Activated naive CD4-positive, alpha-beta T cell treated with anti-CD3 and anti-CD28 coated beads, Interleukin-2, amount 10 ng/mL, durations not matched to agents 7 days and 5 days (primary cell): ENCODE measurements around the gene TWNK.
A peak's percentile ranks its signal among the peaks of the same experiment; 100 is the strongest.
"Not testable (repeated sequence)": the region's sequence is repeated elsewhere in the genome, so short reads cannot be mapped to it uniquely, and the experiment has no call there.

Source experiments
- CTCF ChIA-PET: fragments of 350-600 bp; sonication (Branson Sonifier 250); formaldehyde crosslinking; loops from one replicate; lab custom pipeline; 2021; ENCODE audit warnings: antibody characterized with exemption; lab: Charles Lee
- DNase-seq: peaks from one replicate; pipeline ENCODE4 v3.0.0-alpha.2; 2020
- H3K27ac Mint-ChIP-seq: one replicate; pipeline ENCODE4 v1.8.0; 2021; ENCODE audit warnings: mild to moderate bottlenecking, moderate library complexity, mixed read lengths
- H3K27me3 Mint-ChIP-seq: one replicate; pipeline ENCODE4 v1.8.0; 2021; ENCODE audit warnings: mild to moderate bottlenecking, mixed read lengths
- H3K36me3 Mint-ChIP-seq: one replicate; pipeline ENCODE4 v1.8.0; 2021; ENCODE audit warnings: mixed read lengths
- H3K4me1 Mint-ChIP-seq: one replicate; pipeline ENCODE4 v1.8.0; 2021; ENCODE audit warnings: mixed read lengths
- H3K4me3 Mint-ChIP-seq: one replicate; pipeline ENCODE4 v1.8.0; 2021; ENCODE audit warnings: mild to moderate bottlenecking, moderate library complexity, mixed read lengths
- H3K9me3 Mint-ChIP-seq: one replicate; pipeline ENCODE4 v1.8.0; 2021; ENCODE audit warnings: mixed read lengths

The TWNK gene

DNA sequence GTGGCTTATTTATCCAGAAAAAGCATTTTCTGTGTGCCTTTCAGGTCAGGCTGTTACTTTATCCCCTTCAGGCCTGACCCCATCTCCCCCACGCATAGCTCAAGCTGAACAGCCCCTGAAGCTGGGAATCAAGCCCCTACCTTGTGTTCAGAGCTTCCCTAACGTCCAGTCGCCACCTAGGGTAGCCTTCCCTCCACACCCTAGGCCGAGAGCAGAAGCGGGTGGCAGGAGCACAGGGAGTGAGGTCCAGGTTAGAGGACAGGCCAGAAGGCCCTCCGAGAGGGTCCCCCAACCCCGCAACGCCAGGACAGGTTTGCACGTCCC lies 18.5 kb upstream of the TWNK start:
- CTCF ChIA-PET, result interaction anchor here (0.7 to 1.2 kb wide), 6 partner anchors 10 to 46 kb away, joined by 3 to 7 read pairs (median 4); partner anchors contain the start of genes MRPL43 and TWNK
- Mint-ChIP-seq H3K27ac (no peak overlapping the region), H3K4me1 (peaks cover 14% of the 10 kb centered on the region), H3K4me3 (peak overlapping the region; percentile 56), H3K9me3 (no peaks in the 10 kb centered on the region), H3K27me3 (peaks cover 35% of the 10 kb centered on the region), H3K36me3 (peaks cover 2% of the 10 kb centered on the region)
- no peak for DNase-seq

DNA sequence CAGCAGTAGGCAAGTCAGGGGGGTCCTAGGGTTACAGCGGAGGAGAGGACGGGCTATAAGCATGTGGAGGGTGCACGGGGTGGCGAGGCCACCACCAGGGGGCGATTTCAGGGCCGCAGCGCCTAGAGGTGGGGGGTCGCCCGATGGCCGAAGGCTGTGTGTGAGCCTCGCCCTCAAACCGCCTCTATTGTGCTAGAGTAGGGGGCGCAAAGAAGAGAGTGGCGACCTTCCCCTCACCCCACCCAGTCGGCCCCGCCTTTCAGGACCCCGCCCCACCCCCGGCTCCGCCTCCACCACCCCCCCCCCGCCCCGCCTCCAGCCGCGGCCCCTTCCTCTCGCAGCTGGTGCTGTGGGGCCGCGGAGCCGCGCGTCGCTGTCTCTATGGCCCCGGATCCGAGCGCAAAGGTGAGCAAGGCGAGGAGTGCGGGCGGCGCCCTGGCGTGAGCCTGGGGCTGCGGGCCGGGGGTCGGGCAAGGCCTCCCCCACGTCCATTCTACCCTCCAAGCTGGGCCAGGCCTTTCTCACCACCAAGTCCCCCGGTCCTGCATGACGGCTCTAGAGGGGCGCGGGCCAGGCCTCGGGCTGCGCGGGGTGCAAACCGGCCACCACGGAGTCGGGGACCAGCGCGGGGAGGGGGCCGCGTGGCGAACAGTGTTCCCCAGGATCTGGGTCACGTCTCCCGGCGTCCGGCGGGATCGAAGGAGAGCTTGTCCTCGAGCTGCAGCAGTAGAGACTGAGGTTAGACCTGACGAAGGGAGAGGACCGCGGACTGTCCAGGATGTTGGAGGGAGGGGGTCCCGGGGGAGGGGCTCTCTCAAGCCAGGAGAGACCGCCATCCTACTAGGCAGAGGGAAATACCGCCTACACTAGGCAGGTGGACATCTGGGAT lies 17.9 kb upstream of the TWNK start, which contains the start of gene SEMA4G:
SEMA4G (plus strand) TSS at position 318 of the 889 bp plus-strand sequence. CDS start 3,409 bp downstream, outside the sequence.
- Mint-ChIP-seq H3K27me3 (peaks cover 35% of the 10 kb centered on the region), H3K36me3 (peaks cover 2% of the 10 kb centered on the region), H3K4me1 (peaks cover 14% of the 10 kb centered on the region), H3K27ac (no peak within 1 kb of the TSS), H3K4me3 (peak within 1 kb of the TSS; percentile 56), H3K9me3 (no peaks in the 10 kb centered on the region)
- peak; percentile 66 for DNase-seq
- CTCF ChIA-PET, result interaction anchor here (0.9 to 1.4 kb wide), 5 partner anchors 11 to 46 kb away, joined by 3 to 7 read pairs (median 4); no protein-coding TSS in a partner anchor

DNA sequence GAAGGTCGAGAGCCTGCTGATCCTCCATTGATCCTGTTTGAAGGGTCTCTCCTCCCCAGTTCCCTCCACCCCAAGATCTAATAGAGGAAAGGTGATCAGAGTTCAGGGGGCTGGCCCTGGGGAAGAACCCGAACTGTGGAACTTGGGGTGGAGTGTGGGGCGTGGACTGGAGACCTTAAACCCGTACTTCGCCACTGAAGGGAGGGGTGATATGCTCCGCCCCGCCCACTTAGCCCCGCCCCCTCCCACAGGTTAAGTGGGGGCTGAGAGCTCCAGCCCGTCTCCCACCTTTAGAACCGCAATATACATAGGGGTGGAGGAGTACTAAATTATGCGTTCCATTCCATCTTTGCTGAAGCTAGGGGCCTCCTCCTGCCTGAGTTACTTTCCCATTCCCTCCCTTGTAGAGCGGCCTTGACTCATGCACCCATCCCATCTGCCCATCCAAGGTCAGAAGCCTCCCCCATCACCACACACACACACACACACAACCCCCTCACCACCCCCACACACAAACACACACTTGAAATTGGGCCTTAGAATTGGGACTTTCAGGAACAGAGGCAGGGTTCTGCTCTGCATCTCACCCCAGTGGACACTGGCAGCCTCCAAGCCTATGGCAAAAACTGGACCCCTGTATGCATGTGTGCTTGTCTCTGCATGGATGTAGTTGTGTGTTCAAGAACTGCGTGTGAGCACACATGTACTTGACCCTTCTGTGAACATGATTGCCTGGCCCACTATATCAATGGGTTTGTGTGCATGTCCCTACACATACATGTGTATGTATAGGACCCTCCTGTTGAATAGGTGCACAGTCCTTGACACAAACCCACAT lies 17.0 kb upstream of the TWNK start:
- Mint-ChIP-seq H3K36me3 (peaks cover 2% of the 10 kb centered on the region), H3K27me3 (peaks cover 35% of the 10 kb centered on the region), H3K4me3 (peak overlapping the region; percentile 52), H3K9me3 (no peaks in the 10 kb centered on the region), H3K4me1 (peaks cover 14% of the 10 kb centered on the region), H3K27ac (no peak overlapping the region)
- DNase-seq, result peak; percentile 47
- CTCF ChIA-PET, result interaction anchor here (0.8 to 1.4 kb wide), 2 partner anchors 12 to 16 kb away, joined by 3 to 5 read pairs; no protein-coding TSS in a partner anchor

GRCh38 chr10:100970914-100971811 lies 16.2 kb upstream of the TWNK start:
- Mint-ChIP-seq H3K36me3 (peaks cover 2% of the 10 kb centered on the region), H3K4me3 (no peak overlapping the region), H3K27me3 (peaks cover 35% of the 10 kb centered on the region), H3K9me3 (no peaks in the 10 kb centered on the region), H3K27ac (no peak overlapping the region), H3K4me1 (peaks cover 14% of the 10 kb centered on the region)
- no peak for DNase-seq
- CTCF ChIA-PET, result interaction anchor here (0.8 to 1.4 kb wide), 2 partner anchors 15 to 25 kb away, joined by 3 read pairs; no protein-coding TSS in a partner anchor

DNA sequence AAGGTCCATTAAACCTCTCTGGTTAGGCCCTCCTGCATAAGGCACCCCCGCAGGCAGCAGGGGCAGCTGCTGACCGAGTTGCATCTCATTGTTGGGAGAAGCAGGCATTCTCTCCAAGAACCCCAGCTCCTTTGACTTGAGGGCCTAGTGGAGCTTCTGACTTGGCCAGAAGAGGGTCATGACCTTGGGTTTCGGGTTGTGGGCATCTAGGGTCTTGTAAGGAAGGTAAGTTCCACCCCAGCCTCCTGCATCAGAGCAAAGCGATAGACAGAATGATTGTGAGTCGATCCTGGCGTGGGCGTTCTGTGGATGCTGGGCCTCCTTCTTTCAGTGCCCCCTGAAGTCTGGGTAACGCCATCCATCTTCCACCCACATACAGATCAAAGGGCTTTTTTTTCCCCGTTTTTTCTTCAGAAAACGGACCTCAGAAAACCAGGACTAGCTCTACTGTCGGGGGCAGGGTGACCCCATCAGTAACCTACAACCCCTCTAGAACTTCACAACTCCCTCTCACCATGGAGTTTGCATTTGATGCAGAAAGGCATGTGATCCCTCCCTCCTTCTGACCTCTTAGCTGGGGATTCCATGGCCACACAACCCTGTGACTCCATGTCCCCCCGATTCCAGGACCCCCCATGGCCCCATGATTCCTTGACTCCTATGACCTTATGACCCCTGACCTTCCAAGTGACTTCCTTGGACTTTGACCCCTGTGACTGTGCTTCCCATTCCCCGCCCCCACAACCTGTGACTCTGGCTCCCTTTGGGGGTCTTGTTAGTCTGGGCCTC lies 15.0 kb upstream of the TWNK start:
- H3K27ac Mint-ChIP-seq, result no peak overlapping the region
- H3K4me3 Mint-ChIP-seq, result no peak overlapping the region
- DNase-seq, result no peak
- no peaks in the 10 kb centered on the region for H3K9me3 Mint-ChIP-seq
- peaks cover 14% of the 10 kb centered on the region for H3K4me1 Mint-ChIP-seq
- CTCF ChIA-PET, result interaction anchor here (1.4 kb wide), 1 partner anchor 24 kb away, joined by 3 read pairs; no protein-coding TSS in a partner anchor
- H3K27me3 Mint-ChIP-seq, result peaks cover 35% of the 10 kb centered on the region
- no peaks in the 10 kb centered on the region for H3K36me3 Mint-ChIP-seq

- CTCF ChIA-PET, result no interaction called here
- H3K9me3 Mint-ChIP-seq, result no peaks in the 10 kb centered on the region
- H3K27ac Mint-ChIP-seq, result no peak overlapping the region
- peaks cover 14% of the 10 kb centered on the region for H3K4me1 Mint-ChIP-seq
- H3K36me3 Mint-ChIP-seq, result no peaks in the 10 kb centered on the region
- no peak overlapping the region for H3K4me3 Mint-ChIP-seq
- DNase-seq, result no peak
- peaks cover 35% of the 10 kb centered on the region for H3K27me3 Mint-ChIP-seq
Measured at GRCh38 chr10:100972904-100973535, 14.3 kb upstream of the TWNK start.

- not testable (repeated sequence) for DNase-seq, H3K27ac Mint-ChIP-seq, H3K4me3 Mint-ChIP-seq, H3K9me3 Mint-ChIP-seq, H3K36me3 Mint-ChIP-seq, H3K4me1 Mint-ChIP-seq
- peaks cover 15% of the 10 kb centered on the region for H3K27me3 Mint-ChIP-seq
- CTCF ChIA-PET, result interaction anchor here (1.2 kb wide), 1 partner anchor 42 kb away, joined by 3 read pairs; no protein-coding TSS in a partner anchor
Measured at GRCh38 chr10:100975397-100975796, 11.9 kb upstream of the TWNK start.

DNA sequence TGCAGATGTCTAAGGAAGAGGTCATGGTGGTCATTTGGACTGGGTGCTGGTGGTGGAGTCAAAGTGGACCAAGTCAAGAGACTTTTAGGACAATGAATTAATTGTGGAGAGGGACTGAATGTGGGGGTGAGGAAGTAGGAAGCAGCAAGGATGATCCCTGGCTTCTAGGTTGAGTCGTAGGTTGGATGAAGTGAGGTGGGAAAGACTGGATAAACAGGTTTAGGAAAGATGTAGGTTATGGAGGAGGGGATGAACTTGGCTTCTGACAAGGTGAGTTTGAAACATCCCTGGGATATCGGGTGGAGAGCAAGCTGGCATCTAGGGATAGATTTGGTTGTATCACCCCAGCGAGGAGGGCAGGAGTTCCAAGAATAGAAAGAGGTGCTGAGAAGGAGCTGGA lies 10.4 kb upstream of the TWNK start:
- CTCF ChIA-PET, result interaction anchor here (1.0 kb wide), 1 partner anchor 38 kb away, joined by 5 read pairs; no protein-coding TSS in a partner anchor

GRCh38 chr10:100977436-100977835 lies 9.9 kb upstream of the TWNK start:
- H3K27me3 Mint-ChIP-seq, result peaks cover 11% of the 10 kb centered on the region
- CTCF ChIA-PET, result no interaction called here
- H3K9me3 Mint-ChIP-seq, result no peaks in the 10 kb centered on the region
- H3K27ac Mint-ChIP-seq, result no peak overlapping the region
- peaks cover 4% of the 10 kb centered on the region for H3K36me3 Mint-ChIP-seq
- no peak for DNase-seq
- no peaks in the 10 kb centered on the region for H3K4me1 Mint-ChIP-seq
- no peak overlapping the region for H3K4me3 Mint-ChIP-seq

More for the DNA sequence above, 10.4 kb upstream of the TWNK start:
- Mint-ChIP-seq H3K27me3 (peaks cover 14% of the 10 kb centered on the region), H3K27ac (no peak overlapping the region), H3K9me3 (no peaks in the 10 kb centered on the region), H3K4me3 (no peak overlapping the region), H3K36me3 (peaks cover 2% of the 10 kb centered on the region), H3K4me1 (no peaks in the 10 kb centered on the region)
- no peak for DNase-seq

DNA sequence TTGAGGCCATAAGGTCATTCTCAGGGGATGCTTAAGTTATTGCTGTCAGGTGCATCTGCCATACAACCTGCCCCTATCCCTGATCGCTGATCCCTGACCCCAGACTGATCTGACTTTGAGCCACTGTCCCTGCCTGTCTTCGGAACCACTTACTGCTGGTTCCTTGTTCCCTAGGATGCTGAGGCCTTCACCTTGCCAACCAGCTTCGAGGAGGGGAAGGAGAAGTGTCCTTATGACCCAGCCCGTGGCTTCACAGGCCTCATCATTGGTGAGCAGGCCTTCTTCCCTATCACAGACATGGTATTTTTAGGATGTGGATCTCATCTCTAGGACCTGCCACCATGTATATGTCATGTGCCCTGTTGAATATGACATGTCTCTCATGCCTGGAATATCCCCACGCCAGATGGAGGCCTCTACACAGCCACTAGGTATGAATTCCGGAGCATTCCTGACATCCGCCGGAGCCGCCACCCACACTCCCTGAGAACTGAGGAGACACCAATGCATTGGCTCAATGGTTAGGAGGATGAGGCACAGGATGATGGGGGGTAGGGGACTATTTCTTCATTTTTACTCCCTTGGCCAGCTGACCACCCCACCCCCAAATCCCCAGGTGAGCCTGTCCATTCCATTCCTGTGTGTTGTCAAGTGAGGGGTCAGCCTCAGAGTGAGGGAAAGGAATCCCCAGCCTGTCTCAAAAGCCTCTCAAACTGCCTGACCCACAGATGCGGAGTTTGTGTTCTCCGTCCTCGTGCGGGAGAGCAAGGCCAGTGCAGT lies 9.0 kb upstream of the TWNK start:
- Mint-ChIP-seq H3K27me3 (peaks cover 2% of the 10 kb centered on the region), H3K4me1 (no peaks in the 10 kb centered on the region), H3K4me3 (no peak overlapping the region), H3K27ac (no peak overlapping the region), H3K9me3 (no peaks in the 10 kb centered on the region), H3K36me3 (peaks cover 4% of the 10 kb centered on the region)
- CTCF ChIA-PET, result no interaction called here
- no peak for DNase-seq

DNA sequence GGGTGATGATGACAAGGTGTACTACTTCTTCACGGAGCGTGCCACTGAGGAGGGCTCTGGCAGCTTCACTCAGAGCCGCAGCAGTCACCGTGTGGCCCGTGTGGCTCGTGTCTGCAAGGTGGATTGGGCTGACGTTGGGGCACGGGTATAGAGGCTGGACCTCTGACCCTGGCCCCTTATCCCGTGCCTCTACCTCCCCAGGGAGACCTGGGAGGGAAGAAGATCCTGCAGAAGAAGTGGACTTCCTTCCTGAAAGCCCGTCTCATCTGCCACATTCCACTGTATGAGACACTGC lies 8.5 kb upstream of the TWNK start:
- Mint-ChIP-seq H3K36me3 (peaks cover 4% of the 10 kb centered on the region), H3K27ac (no peak overlapping the region), H3K9me3 (no peaks in the 10 kb centered on the region), H3K4me1 (no peaks in the 10 kb centered on the region), H3K27me3 (no peaks in the 10 kb centered on the region), H3K4me3 (no peak overlapping the region)
- CTCF ChIA-PET, result no interaction called here
- DNase-seq, result no peak

GRCh38 chr10:100979791-100980272 lies 7.5 kb upstream of the TWNK start:
- Mint-ChIP-seq H3K9me3 (no peaks in the 10 kb centered on the region), H3K27ac (no peak overlapping the region), H3K36me3 (peaks cover 4% of the 10 kb centered on the region), H3K4me3 (no peak overlapping the region), H3K27me3 (no peaks in the 10 kb centered on the region), H3K4me1 (no peaks in the 10 kb centered on the region)
- DNase-seq, result no peak
- CTCF ChIA-PET, result interaction anchor here (1.5 kb wide), 1 partner anchor 18 kb away, joined by 5 read pairs; no protein-coding TSS in a partner anchor
